ENCODE measurements around the gene KIRREL1. TPM values are rescaled to one million over a fixed set of nuclear protein-coding genes. Genes with fewer than 3 reads are reported as not detected.
"Not testable (repeated sequence)": the region's sequence is repeated elsewhere in the genome, so short reads cannot be mapped to it uniquely, and the experiment has no call there.

Gene KIRREL1
- polyA plus RNA-seq, 1 donor, result 25.4 TPM

- DNase-seq (ENCODE audit: low read depth), result no peak
Measured at GRCh38 chr1:158104891-158105290, 111.4 kb downstream of the KIRREL1 start.

GRCh38 chr1:158105352-158106095, 112.1 kb downstream of the KIRREL1 start:
- no peak for DNase-seq (ENCODE audit: low read depth)

GRCh38 chr1:158107916-158108315, 114.5 kb downstream of the KIRREL1 start:
- DNase-seq (ENCODE audit: low read depth), result no peak

GRCh38 chr1:158112994-158113758, 119.7 kb downstream of the KIRREL1 start:
- no peak for DNase-seq (ENCODE audit: low read depth)

- no peak for DNase-seq (ENCODE audit: low read depth)
Measured at GRCh38 chr1:158113759-158114127, 120.3 kb downstream of the KIRREL1 start.

- no peak for DNase-seq (ENCODE audit: low read depth)
Measured at GRCh38 chr1:158115126-158115525, 121.7 kb downstream of the KIRREL1 start.

- DNase-seq (ENCODE audit: low read depth), result no peak
Measured at GRCh38 chr1:158116311-158117167, 123.1 kb downstream of the KIRREL1 start.

GRCh38 chr1:158117854-158118704, 124.6 kb downstream of the KIRREL1 start:
- DNase-seq (ENCODE audit: low read depth), result no peak

GRCh38 chr1:158118713-158119402, 125.4 kb downstream of the KIRREL1 start:
- no peak for DNase-seq (ENCODE audit: low read depth)

- no peak for DNase-seq (ENCODE audit: low read depth)
Measured at GRCh38 chr1:158119976-158120653, 126.7 kb downstream of the KIRREL1 start.

GRCh38 chr1:158121604-158122254, 128.3 kb downstream of the KIRREL1 start:
- no peak for DNase-seq (ENCODE audit: low read depth)

GRCh38 chr1:158122833-158123388, 129.5 kb downstream of the KIRREL1 start:
- no peak for DNase-seq (ENCODE audit: low read depth)

- DNase-seq (ENCODE audit: low read depth), result no peak
Measured at GRCh38 chr1:158124034-158124433, 130.6 kb downstream of the KIRREL1 start.

- DNase-seq (ENCODE audit: low read depth), result peak; percentile 89
Measured at GRCh38 chr1:158124999-158125398, 131.6 kb downstream of the KIRREL1 start.

GRCh38 chr1:158126425-158126824, 133.0 kb downstream of the KIRREL1 start:
- DNase-seq (ENCODE audit: low read depth), result no peak

- not testable (repeated sequence) for DNase-seq (ENCODE audit: low read depth)
Measured at GRCh38 chr1:158128531-158128930, 135.1 kb downstream of the KIRREL1 start.

- DNase-seq (ENCODE audit: low read depth), result no peak
Measured at GRCh38 chr1:158131217-158131616, 137.8 kb downstream of the KIRREL1 start.

- no peak for DNase-seq (ENCODE audit: low read depth)
Measured at GRCh38 chr1:158140764-158141192, 147.3 kb downstream of the KIRREL1 start.

- no peak for DNase-seq (ENCODE audit: low read depth)
Measured at GRCh38 chr1:158145173-158145719, 151.8 kb downstream of the KIRREL1 start.

Data from forelimb muscle (tissue), 1 donor.